WTC11 (cell line): ENCODE data around the gene STX8. TPM values are rescaled to one million over a fixed set of nuclear protein-coding genes. Genes with fewer than 3 reads are reported as not detected.

Experiments used
- ATAC-seq: fragments of 200-7000 bp; cut with Tn5 transposase; 2 replicates; pipeline ENCODE4 v1.10.0; 2021; ENCODE audit warnings: mild to moderate bottlenecking, moderate library complexity
- CTCF ChIA-PET: fragments of 300-600 bp; sonication (Branson Sonifier 250); formaldehyde crosslinking; loops from one replicate; lab custom pipeline; 2021; ENCODE audit warnings: antibody characterized with exemption; lab: Charles Lee
- POLR2A ChIA-PET: fragments of 350-600 bp; sonication (Branson Sonifier 250); formaldehyde crosslinking; loops from one replicate; lab custom pipeline; 2021; ENCODE audit warnings: antibody characterized with exemption; lab: Charles Lee
- DNase-seq: peaks from one replicate; pipeline ENCODE4 v3.0.0; 2021; ENCODE audit warnings: low spot score
- H3K27ac Mint-ChIP-seq: 2 replicates; pipeline ENCODE4 v1.8.0; 2021; ENCODE audit warnings: mixed read lengths
- H3K27me3 Mint-ChIP-seq: 2 replicates; pipeline ENCODE4 v1.8.0; 2021; ENCODE audit warnings: low read depth, mild to moderate bottlenecking, moderate library complexity, mixed read lengths
- H3K36me3 Mint-ChIP-seq: 2 replicates; pipeline ENCODE4 v1.8.0; 2021; ENCODE audit warnings: mixed read lengths
- H3K4me1 Mint-ChIP-seq: 2 replicates; pipeline ENCODE4 v1.8.0; 2022; ENCODE audit warnings: mixed read lengths
- H3K4me3 Mint-ChIP-seq: 2 replicates; pipeline ENCODE4 v1.8.0; 2021; ENCODE audit warnings: mild to moderate bottlenecking, moderate library complexity, mixed read lengths
- H3K9me3 Mint-ChIP-seq: 2 replicates; pipeline ENCODE4 v1.8.0; 2021; ENCODE audit warnings: mixed read lengths
- CBFB ChIP-seq: sonication (generic); formaldehyde crosslinking; IDR thresholded peaks from 2 replicates; pipeline ENCODE4 v1.8.1; 2022; ENCODE audit warnings: mild to moderate bottlenecking, low read depth, missing genetic modification reagents
- FOXK1 ChIP-seq: sonication (generic); formaldehyde crosslinking; IDR thresholded peaks from 2 replicates; pipeline ENCODE4 v1.8.0; 2022; ENCODE audit warnings: mild to moderate bottlenecking, moderate library complexity, missing genetic modification reagents
- GRHL2 ChIP-seq: fragments of 250-450 bp; sonication (Bioruptor Pico); IDR thresholded peaks from 2 replicates; pipeline ENCODE4 v1.8.0; 2022; ENCODE audit warnings: mild to moderate bottlenecking, moderate library complexity; ENCODE audit not compliant: insufficient replicate concordance, severe bottlenecking
- JAZF1 ChIP-seq: fragments of 250-450 bp; sonication (Bioruptor Pico); IDR thresholded peaks from 2 replicates; pipeline ENCODE4 v1.9.0; 2021; ENCODE audit warnings: moderate library complexity, mild to moderate bottlenecking, inconsistent platforms
- MYBL2 ChIP-seq: sonication (generic); formaldehyde crosslinking; IDR thresholded peaks from 2 replicates; pipeline ENCODE4 v1.8.1; 2023; ENCODE audit warnings: mild to moderate bottlenecking, moderate library complexity, missing genetic modification reagents
- NR3C1 ChIP-seq: sonication (generic); formaldehyde crosslinking; conservative IDR thresholded peaks from 2 replicates; pipeline ENCODE4 v1.8.1; 2023; ENCODE audit warnings: low read depth, mild to moderate bottlenecking, missing genetic modification reagents
- SMAD4 ChIP-seq: sonication (generic); formaldehyde crosslinking; IDR thresholded peaks from 2 replicates; pipeline ENCODE4 v1.8.0; 2022; ENCODE audit warnings: mild to moderate bottlenecking, missing genetic modification reagents
- ZNF219 ChIP-seq: sonication (generic); formaldehyde crosslinking; IDR thresholded peaks from 2 replicates; pipeline ENCODE4 v1.8.0; 2023; ENCODE audit warnings: missing genetic modification reagents, mild to moderate bottlenecking, borderline replicate concordance
- ZNF317 ChIP-seq: sonication (generic); formaldehyde crosslinking; IDR thresholded peaks from 2 replicates; pipeline ENCODE4 v1.8.1; 2023; ENCODE audit warnings: low read depth, mild to moderate bottlenecking, moderate library complexity, missing genetic modification reagents, borderline replicate concordance
- ZNF396 ChIP-seq: fragments of 250-450 bp; sonication (Bioruptor Pico); IDR thresholded peaks from 2 replicates; pipeline ENCODE4 v1.8.0; 2021; ENCODE audit warnings: mild to moderate bottlenecking, moderate library complexity, borderline replicate concordance
- ZNF423 ChIP-seq: fragments of 250-450 bp; sonication (Bioruptor Pico); IDR thresholded peaks from 2 replicates; pipeline ENCODE4 v2.1.2; 2022; ENCODE audit warnings: mild to moderate bottlenecking, moderate library complexity
- total RNA-seq: library from RNA; stranded (reverse); gene quantifications from 3 replicates; pipeline ENCODE4 v1.2.3, GENCODE V29; 2021
- TF ChIP-seq, protein P1 (sequence below): fragments of 250-450 bp; sonication (Bioruptor Pico); IDR thresholded peaks from 2 replicates; pipeline ENCODE4 v1.9.0; 2021; ENCODE audit warnings: mild to moderate bottlenecking, borderline replicate concordance
- TF ChIP-seq, protein P2 (sequence below): fragments of 250-450 bp; sonication (Bioruptor Pico); IDR thresholded peaks from 2 replicates; pipeline ENCODE4 v1.9.0; 2021; ENCODE audit warnings: moderate library complexity, mild to moderate bottlenecking, inconsistent platforms, borderline replicate concordance
- TF ChIP-seq, protein P3 (sequence below): fragments of 250-450 bp; sonication (Bioruptor Pico); IDR thresholded peaks from 2 replicates; pipeline ENCODE4 v1.8.0; 2021; ENCODE audit warnings: mild to moderate bottlenecking
- TF ChIP-seq, protein P4 (sequence below): sonication (generic); formaldehyde crosslinking; IDR thresholded peaks from 2 replicates; pipeline ENCODE4 v1.8.0; 2022; ENCODE audit warnings: missing genetic modification reagents
- TF ChIP-seq, protein P5 (sequence below): sonication (generic); formaldehyde crosslinking; IDR thresholded peaks from 2 replicates; pipeline ENCODE4 v1.8.1; 2022; ENCODE audit warnings: missing genetic modification reagents, borderline replicate concordance

The STX8 gene
- total RNA-seq, 1 experiment from 2014 or later = 39.9 TPM

DNA sequence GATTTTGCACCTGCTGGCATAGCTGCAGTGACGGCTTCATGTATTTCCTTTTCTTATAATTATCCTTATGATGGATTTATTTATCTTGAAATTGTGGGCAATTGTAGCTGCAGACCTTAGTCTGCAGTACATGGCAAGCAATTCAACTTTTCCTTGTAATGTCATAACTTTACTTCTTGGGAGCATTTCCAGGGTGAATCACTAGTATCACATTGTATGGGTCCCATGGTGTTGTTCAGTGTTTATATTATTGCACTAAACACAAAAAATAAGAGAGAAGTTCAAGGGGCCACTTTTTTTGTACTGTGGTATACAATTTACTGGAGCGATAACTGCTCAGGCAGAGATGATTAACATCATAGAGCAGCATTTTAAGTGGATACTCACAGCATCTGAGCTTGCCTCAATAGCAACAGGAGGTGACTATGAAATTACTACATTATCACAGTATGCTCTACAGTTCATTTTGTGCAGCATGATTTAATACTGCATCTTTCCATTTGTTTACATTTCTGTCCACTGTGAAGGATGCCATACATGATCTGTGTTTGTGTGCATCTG, 169.5 kb downstream of the STX8 start (continued):
- TF ChIP-seq ZNF317 (CRISPR knock-in tag) (no peak), CBFB (no peak), NR3C1 (no peak), ZNF396 (CRISPR knock-in tag) (no peak)
- TF ChIP-seq, protein P1, sequence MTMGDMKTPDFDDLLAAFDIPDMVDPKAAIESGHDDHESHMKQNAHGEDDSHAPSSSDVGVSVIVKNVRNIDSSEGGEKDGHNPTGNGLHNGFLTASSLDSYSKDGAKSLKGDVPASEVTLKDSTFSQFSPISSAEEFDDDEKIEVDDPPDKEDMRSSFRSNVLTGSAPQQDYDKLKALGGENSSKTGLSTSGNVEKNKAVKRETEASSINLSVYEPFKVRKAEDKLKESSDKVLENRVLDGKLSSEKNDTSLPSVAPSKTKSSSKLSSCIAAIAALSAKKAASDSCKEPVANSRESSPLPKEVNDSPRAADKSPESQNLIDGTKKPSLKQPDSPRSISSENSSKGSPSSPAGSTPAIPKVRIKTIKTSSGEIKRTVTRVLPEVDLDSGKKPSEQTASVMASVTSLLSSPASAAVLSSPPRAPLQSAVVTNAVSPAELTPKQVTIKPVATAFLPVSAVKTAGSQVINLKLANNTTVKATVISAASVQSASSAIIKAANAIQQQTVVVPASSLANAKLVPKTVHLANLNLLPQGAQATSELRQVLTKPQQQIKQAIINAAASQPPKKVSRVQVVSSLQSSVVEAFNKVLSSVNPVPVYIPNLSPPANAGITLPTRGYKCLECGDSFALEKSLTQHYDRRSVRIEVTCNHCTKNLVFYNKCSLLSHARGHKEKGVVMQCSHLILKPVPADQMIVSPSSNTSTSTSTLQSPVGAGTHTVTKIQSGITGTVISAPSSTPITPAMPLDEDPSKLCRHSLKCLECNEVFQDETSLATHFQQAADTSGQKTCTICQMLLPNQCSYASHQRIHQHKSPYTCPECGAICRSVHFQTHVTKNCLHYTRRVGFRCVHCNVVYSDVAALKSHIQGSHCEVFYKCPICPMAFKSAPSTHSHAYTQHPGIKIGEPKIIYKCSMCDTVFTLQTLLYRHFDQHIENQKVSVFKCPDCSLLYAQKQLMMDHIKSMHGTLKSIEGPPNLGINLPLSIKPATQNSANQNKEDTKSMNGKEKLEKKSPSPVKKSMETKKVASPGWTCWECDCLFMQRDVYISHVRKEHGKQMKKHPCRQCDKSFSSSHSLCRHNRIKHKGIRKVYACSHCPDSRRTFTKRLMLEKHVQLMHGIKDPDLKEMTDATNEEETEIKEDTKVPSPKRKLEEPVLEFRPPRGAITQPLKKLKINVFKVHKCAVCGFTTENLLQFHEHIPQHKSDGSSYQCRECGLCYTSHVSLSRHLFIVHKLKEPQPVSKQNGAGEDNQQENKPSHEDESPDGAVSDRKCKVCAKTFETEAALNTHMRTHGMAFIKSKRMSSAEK (CRISPR knock-in tag) = no peak
- TF ChIP-seq, all 79 proteins: peak for 0

DNA sequence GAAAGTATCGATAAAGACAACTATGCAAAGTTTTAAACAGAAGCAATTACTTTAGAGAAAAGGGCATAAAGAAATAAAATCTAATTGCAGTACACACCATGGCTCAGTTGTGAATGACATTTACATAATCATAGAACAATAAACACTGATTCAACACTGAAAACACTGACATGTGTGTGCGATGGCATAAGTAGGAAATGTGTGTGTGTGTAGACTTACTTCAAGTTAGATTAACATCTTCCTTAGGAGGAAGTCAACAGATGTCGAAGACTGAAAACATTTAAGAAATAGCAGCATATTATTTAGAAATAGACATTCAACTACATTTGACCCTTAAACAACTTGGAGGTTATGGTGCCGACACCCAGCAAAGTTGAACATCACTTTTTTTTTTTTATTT, 172.4 kb downstream of the STX8 start:
- H3K4me1 Mint-ChIP-seq = peaks cover 20% of the 10 kb centered on the region
- H3K4me3 Mint-ChIP-seq = no peak overlapping the region
- DNase-seq (no peak), ATAC-seq (no peak)
- H3K27me3 Mint-ChIP-seq = no peaks in the 10 kb centered on the region
- no peaks in the 10 kb centered on the region for H3K36me3 Mint-ChIP-seq
- TF ChIP-seq ZNF423 (CRISPR knock-in tag) = no peak
- TF ChIP-seq ZNF219 (CRISPR knock-in tag) = no peak
- TF ChIP-seq, protein P2, sequence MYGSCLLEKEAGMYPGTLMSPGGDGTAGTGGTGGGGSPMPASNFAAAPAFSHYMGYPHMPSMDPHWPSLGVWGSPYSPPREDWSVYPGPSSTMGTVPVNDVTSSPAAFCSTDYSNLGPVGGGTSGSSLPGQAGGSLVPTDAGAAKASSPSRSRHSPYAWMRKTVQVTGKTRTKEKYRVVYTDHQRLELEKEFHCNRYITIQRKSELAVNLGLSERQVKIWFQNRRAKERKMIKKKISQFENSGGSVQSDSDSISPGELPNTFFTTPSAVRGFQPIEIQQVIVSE (CRISPR knock-in tag) = no peak
- no peak for TF ChIP-seq MYBL2
- peaks cover 3% of the 10 kb centered on the region; the same call in 1 of the 2 replicates for H3K9me3 Mint-ChIP-seq
- ChIA-PET POLR2A (no interaction called here), CTCF (interaction anchor here (2.0 kb wide), 1 partner anchor 119 kb away, joined by 9 read pairs; no protein-coding TSS in a partner anchor)
- no peak overlapping the region for H3K27ac Mint-ChIP-seq

- ChIA-PET POLR2A (no interaction called here), CTCF (interaction anchor here (0.7 to 2.0 kb wide), 6 partner anchors 10 to 119 kb away, joined by 3 to 9 read pairs (median 3); no protein-coding TSS in a partner anchor)
- peaks cover 3% of the 10 kb centered on the region; the same call in 1 of the 2 replicates for H3K9me3 Mint-ChIP-seq
- ATAC-seq = peak; percentile 80
- no peaks in the 10 kb centered on the region; the same call in 1 of the 2 replicates for H3K27me3 Mint-ChIP-seq
- peak; percentile 67 for DNase-seq
- no peaks in the 10 kb centered on the region for H3K36me3 Mint-ChIP-seq
- peaks cover 16% of the 10 kb centered on the region for H3K4me1 Mint-ChIP-seq
- no peak overlapping the region for H3K27ac Mint-ChIP-seq
- H3K4me3 Mint-ChIP-seq = no peak overlapping the region
- TF ChIP-seq FOXK1 = no peak
- no peak for TF ChIP-seq JAZF1 (CRISPR knock-in tag)
- no peak for TF ChIP-seq SMAD4 (CRISPR knock-in tag)
- TF ChIP-seq, protein P3, sequence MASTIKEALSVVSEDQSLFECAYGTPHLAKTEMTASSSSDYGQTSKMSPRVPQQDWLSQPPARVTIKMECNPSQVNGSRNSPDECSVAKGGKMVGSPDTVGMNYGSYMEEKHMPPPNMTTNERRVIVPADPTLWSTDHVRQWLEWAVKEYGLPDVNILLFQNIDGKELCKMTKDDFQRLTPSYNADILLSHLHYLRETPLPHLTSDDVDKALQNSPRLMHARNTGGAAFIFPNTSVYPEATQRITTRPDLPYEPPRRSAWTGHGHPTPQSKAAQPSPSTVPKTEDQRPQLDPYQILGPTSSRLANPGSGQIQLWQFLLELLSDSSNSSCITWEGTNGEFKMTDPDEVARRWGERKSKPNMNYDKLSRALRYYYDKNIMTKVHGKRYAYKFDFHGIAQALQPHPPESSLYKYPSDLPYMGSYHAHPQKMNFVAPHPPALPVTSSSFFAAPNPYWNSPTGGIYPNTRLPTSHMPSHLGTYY (CRISPR knock-in tag) = no peak
- TF ChIP-seq ZNF219 (CRISPR knock-in tag) = no peak
- TF ChIP-seq, protein P4, sequence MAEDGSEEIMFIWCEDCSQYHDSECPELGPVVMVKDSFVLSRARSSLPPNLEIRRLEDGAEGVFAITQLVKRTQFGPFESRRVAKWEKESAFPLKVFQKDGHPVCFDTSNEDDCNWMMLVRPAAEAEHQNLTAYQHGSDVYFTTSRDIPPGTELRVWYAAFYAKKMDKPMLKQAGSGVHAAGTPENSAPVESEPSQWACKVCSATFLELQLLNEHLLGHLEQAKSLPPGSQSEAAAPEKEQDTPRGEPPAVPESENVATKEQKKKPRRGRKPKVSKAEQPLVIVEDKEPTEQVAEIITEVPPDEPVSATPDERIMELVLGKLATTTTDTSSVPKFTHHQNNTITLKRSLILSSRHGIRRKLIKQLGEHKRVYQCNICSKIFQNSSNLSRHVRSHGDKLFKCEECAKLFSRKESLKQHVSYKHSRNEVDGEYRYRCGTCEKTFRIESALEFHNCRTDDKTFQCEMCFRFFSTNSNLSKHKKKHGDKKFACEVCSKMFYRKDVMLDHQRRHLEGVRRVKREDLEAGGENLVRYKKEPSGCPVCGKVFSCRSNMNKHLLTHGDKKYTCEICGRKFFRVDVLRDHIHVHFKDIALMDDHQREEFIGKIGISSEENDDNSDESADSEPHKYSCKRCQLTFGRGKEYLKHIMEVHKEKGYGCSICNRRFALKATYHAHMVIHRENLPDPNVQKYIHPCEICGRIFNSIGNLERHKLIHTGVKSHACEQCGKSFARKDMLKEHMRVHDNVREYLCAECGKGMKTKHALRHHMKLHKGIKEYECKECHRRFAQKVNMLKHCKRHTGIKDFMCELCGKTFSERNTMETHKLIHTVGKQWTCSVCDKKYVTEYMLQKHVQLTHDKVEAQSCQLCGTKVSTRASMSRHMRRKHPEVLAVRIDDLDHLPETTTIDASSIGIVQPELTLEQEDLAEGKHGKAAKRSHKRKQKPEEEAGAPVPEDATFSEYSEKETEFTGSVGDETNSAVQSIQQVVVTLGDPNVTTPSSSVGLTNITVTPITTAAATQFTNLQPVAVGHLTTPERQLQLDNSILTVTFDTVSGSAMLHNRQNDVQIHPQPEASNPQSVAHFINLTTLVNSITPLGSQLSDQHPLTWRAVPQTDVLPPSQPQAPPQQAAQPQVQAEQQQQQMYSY (CRISPR knock-in tag) = no peak
- TF ChIP-seq, protein P5, sequence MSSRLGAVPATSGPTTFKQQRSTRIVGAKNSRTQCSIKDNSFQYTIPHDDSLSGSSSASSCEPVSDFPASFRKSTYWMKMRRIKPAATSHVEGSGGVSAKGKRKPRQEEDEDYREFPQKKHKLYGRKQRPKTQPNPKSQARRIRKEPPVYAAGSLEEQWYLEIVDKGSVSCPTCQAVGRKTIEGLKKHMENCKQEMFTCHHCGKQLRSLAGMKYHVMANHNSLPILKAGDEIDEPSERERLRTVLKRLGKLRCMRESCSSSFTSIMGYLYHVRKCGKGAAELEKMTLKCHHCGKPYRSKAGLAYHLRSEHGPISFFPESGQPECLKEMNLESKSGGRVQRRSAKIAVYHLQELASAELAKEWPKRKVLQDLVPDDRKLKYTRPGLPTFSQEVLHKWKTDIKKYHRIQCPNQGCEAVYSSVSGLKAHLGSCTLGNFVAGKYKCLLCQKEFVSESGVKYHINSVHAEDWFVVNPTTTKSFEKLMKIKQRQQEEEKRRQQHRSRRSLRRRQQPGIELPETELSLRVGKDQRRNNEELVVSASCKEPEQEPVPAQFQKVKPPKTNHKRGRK (CRISPR knock-in tag) = no peak
- TF ChIP-seq GRHL2 (CRISPR knock-in tag) = no peak
These were observed 172.9 kb downstream of the STX8 start for GRCh38 chr17:9402590-9403199.
